Activated T-cell treated with anti-CD3 and anti-CD28 coated beads for 1 hour (primary cell): ENCODE results near the gene OPCML.

Source experiments
- DNase-seq: peaks from one replicate; pipeline ENCODE4 v3.0.0-alpha.2; 2020; ENCODE audit warnings: low read depth

The OPCML gene

GRCh38 chr11:132549561-132549960 is 982.7 kb downstream of the OPCML start:
- no peak for DNase-seq

- DNase-seq = no peak
These were observed 983.3 kb downstream of the OPCML start for GRCh38 chr11:132549001-132549400.

DNA sequence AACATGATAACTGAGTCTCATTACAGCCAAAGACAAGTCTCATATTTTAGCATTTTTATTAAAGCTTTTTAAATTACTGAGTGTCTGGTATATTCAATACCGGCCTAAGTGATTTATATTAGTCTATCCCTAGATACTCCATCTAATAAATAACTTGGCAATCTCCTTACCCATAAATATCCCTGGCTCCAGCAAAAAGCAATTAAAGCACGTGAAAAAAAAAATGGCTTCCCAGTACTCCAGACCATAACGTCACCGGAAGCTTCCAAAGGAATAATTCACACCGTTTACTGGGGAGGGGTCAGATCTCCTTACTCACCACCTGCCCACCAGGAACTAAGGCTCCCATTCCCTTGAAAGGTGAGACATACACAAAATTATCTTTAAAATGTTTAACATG is 988.3 kb downstream of the OPCML start:
- no peak for DNase-seq

DNA sequence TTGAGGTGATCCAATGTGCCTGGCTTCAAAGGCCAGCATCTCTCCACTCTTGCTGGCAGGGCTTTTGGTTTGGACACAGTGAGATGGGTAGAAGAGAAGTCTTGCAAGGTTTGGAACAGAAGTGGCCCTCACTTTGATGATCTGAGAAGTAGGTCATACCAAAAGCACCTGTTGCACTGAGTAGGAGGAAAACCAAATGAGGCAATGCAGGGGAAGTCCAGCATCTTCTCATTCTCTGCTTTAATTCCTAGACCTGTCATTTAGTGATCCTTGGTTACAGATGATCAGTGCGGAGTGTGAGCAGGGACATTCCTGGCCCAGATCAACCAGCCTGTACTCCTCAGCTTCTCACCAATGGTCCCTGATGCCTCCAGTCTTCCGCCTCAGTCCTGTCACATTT is 990.5 kb downstream of the OPCML start:
- DNase-seq = no peak

GRCh38 chr11:132540581-132540980 is 991.7 kb downstream of the OPCML start:
- no peak for DNase-seq

- no peak for DNase-seq
These were observed 992.5 kb downstream of the OPCML start for GRCh38 chr11:132539590-132540368.

- DNase-seq = no peak
These were observed 993.7 kb downstream of the OPCML start for GRCh38 chr11:132538642-132539041.

DNA sequence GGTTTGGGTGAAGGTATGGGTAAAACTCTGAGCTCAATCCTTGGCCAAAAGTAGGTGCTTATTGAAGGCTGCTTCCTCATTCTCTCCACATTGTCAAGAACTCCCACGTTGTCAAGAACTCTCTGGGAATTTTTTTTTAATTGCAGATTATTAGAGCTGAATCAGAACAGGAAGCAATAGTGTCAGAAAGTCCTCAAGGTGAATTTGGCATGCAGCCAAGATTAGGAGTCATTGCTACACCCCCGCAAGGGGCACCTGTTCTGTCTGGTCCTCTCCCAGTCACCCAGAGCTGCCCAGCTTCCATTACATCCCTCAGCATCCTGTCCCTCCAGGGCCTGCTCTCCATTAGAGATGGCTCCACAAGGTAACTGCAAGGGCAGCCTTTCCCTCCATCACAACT is 996.5 kb downstream of the OPCML start:
- DNase-seq = no peak

- DNase-seq = no peak
These were observed 1000.4 kb downstream of the OPCML start for GRCh38 chr11:132531921-132532320.

GRCh38 chr11:132528181-132528580 is 1004.1 kb downstream of the OPCML start:
- no peak for DNase-seq

GRCh38 chr11:132523929-132524328 is 1008.4 kb downstream of the OPCML start:
- DNase-seq = no peak

DNA sequence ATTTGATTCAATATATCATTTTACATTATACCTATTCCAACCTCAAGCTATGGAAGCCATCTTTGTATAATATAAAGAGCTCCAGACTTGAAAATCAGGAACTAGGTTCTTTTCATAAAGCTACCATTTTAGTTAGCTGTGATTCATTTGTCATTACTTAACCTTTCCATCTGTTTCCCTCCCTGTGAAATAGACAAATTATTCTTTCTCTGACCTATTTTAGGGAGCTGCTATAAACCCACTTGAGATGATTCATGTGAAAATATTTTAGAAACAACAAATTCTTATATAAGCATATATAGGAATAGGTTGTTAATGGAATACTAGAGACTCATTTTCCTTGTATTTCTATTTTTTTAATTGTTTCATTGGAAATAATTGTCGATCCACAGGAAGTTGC is 1012.1 kb downstream of the OPCML start:
- DNase-seq = no peak

- DNase-seq = no peak
These were observed 1013.0 kb downstream of the OPCML start for GRCh38 chr11:132519241-132519815.

DNA sequence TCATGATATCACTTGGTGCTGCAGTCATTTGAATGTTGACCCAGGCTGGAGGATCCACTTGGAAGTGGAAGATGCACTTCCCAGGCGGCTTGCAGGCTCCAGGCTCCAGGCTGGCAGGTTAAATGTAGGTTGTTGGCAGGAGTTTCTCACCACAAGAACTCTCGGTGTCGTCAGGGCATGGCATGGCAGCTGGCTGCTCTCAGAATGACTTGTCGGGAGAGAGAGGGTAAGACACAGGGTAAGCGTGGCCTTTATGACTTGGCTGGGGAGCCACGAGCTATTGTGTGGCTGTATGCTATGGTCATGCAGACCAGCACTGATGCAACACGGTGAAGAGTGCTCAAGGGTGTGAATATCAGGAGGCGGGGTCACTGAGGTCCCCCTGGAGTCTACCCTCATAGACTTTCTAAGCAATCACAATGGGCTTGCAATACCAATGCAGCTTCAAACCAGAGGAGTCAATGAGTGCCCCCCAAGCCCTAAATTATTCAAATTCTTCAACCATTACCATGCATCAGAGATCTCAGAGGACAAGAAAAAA is 1027.7 kb downstream of the OPCML start:
- DNase-seq = no peak

DNA sequence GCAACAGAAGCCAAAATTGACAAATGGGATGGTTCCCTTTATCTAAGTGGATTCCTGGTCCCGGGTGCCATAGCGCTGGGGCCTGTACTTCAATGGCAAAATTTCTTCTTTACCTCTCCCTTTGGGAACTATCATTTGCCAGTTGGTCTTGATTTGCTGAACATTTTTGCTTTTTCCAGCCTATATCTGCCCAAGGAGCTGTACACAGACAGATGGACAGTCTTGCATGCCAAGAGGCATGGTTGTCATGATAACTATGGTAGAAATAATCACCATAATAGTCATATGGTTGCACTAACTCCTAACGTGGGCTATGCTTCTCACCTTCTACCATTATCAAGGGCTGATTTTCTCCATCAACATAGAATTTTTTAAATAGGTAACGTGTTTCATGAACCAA is 1030.9 kb downstream of the OPCML start:
- no peak for DNase-seq

- no peak for DNase-seq
These were observed 1032.6 kb downstream of the OPCML start for GRCh38 chr11:132499661-132500060.

- DNase-seq = no peak
These were observed 1036.0 kb downstream of the OPCML start for GRCh38 chr11:132496341-132496740.

DNA sequence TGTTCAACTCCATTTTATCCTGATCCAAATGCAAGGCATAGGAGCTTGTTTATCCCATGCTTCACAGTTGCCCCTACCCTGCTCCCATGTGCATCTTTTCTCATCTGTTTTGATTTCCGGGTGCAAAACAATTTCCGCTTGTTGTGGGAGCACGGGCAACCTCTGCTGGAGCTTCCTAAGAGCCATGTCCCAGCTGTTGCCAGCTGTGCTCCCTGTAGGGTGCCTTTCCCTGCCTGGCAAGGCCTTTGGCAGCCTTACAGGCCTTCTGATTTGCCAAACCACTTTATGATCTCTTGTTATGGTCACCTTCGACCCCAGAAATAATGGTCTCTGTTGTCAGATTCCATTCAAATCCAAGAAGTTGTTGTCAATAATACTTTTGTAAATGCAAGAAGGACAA is 1038.5 kb downstream of the OPCML start:
- no peak for DNase-seq

DNA sequence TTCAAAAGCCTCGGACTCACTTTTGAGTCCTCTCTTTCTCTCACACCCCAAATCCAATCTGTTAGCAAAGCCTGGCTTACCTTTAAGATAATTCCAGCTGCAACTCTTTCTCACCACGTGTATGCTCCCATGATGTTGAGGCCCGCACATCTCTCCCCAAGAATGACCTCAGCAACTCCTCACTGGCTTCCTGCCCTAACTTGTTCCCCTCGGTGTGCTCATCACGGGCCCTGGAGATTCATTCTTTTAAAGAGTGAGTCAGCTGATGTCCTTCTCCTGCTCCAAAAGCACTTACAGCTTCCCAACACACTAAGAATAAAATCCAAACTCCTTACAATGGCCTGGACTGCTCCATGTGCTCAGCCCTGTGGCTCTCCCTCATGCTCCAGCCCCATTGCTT is 1041.3 kb downstream of the OPCML start:
- DNase-seq = no peak

DNA sequence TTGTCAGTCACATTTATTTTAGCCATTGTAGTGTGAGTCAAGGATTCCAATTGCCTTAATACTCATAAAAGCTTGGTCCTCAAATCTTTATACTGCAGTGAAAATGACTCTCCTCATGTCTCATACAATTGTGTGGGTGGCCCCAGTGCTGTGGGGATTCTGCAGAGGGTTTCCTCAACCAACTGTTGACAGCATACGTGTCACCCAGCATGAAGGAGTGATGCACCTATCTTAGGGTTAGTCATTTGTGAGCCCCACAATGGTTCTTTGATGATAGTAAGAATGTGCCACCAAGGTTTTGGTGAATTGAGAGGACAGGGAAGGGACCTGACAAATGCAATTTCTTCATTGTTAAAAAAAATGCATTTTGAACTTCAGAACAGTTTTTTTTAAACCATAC is 1046.2 kb downstream of the OPCML start:
- no peak for DNase-seq

- no peak for DNase-seq
These were observed 1057.3 kb downstream of the OPCML start for GRCh38 chr11:132475026-132475425.

- no peak for DNase-seq
These were observed 1059.7 kb downstream of the OPCML start for GRCh38 chr11:132472411-132473172.

DNA sequence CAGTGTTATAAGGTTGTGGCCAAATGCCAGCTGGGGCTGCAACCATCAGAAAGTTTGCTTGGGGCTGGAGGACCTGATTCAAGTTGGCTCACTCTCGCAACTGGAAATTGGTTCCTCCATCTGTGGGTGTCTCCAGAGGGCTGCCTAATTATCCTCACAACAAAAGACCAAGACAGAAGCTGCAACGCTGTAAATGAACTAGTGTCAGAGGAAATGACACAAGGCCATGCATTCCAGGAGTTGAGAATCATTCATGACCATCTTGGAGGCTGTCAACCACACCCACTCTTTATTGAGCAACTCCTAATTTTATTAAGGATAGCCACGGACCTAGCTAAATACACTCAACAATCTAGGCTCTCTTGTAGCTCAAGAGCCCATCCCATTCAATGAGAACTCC is 1060.8 kb downstream of the OPCML start:
- DNase-seq = no peak
